GM23338 (cell line): Measurements from ENCODE around the gene GALM. TPM values are rescaled to one million over a fixed set of nuclear protein-coding genes. Genes with fewer than 3 reads are reported as not detected.
"Not testable (repeated sequence)": the region's sequence is repeated elsewhere in the genome, so short reads cannot be mapped to it uniquely, and the experiment has no call there.

Experiments
- ATAC-seq: fragments of 200-7000 bp; cut with Tn5 transposase; 3 replicates; pipeline ENCODE4 v1.9.1; 2020
- DNase-seq: peaks from one replicate; pipeline ENCODE4 v3.0.0-alpha.2; 2015; ENCODE audit warnings: low spot score
- H2AFZ ChIP-seq: fragments of 200-600 bp; sonication (generic); 2 replicates; pipeline ENCODE4 v1.8.0; 2016; ENCODE audit warnings: antibody characterized with exemption, mild to moderate bottlenecking, moderate library complexity
- H3F3A ChIP-seq: fragments of 200-600 bp; sonication (generic); replicated peaks from 2 replicates; pipeline ENCODE4 v1.8.0; 2017; ENCODE audit warnings: antibody characterized with exemption, mixed run types, low read depth
- H3K27ac ChIP-seq: fragments of 200-600 bp; sonication (generic); 2 replicates; pipeline ENCODE4 v1.6.1; 2016; ENCODE audit warnings: low read depth
- H3K27me3 ChIP-seq: fragments of 200-600 bp; sonication (generic); 2 replicates; pipeline ENCODE4 v1.8.0; 2016; ENCODE audit warnings: mild to moderate bottlenecking, mixed run types, moderate library complexity; ENCODE audit not compliant: insufficient read depth
- H3K36me3 ChIP-seq: fragments of 200-600 bp; sonication (generic); 2 replicates; pipeline ENCODE4 v1.8.0; 2016; ENCODE audit warnings: mild to moderate bottlenecking; ENCODE audit not compliant: insufficient read depth
- H3K4me1 ChIP-seq: fragments of 200-600 bp; sonication (generic); 2 replicates; pipeline ENCODE4 v1.8.0; 2016; ENCODE audit warnings: mild to moderate bottlenecking, moderate library complexity; ENCODE audit not compliant: insufficient read depth
- H3K4me2 ChIP-seq: fragments of 200-600 bp; sonication (generic); 2 replicates; pipeline ENCODE4 v1.7.1; 2017; ENCODE audit warnings: mixed run types
- H3K4me3 ChIP-seq: fragments of 200-600 bp; sonication (generic); 2 replicates; pipeline ENCODE4 v1.6.1; 2016; ENCODE audit warnings: mixed run types
- H3K79me2 ChIP-seq: fragments of 200-600 bp; sonication (generic); replicated peaks from 2 replicates; pipeline ENCODE4 v1.8.0; 2017; ENCODE audit warnings: mild to moderate bottlenecking; ENCODE audit not compliant: insufficient read depth
- H3K9me2 ChIP-seq: fragments of 200-600 bp; sonication (generic); 2 replicates; pipeline ENCODE4 v1.8.0; 2017; ENCODE audit not compliant: insufficient read depth
- H4K20me1 ChIP-seq: fragments of 200-600 bp; sonication (generic); replicated peaks from 2 replicates; pipeline ENCODE4 v1.8.0; 2017; ENCODE audit warnings: mild to moderate bottlenecking; ENCODE audit not compliant: insufficient read depth
- H3K27ac Mint-ChIP-seq: 2 replicates; pipeline ENCODE4 v1.8.0; 2020; ENCODE audit warnings: inconsistent platforms, mild to moderate bottlenecking, moderate library complexity, mixed read lengths
- H3K27me3 Mint-ChIP-seq: 3 replicates; pipeline ENCODE4 v1.8.0; 2022; ENCODE audit warnings: low read depth, mild to moderate bottlenecking, moderate library complexity, mixed read lengths, inconsistent platforms; ENCODE audit not compliant: insufficient read depth, poor library complexity
- H3K36me3 Mint-ChIP-seq: 3 replicates; pipeline ENCODE4 v1.8.0; 2021; ENCODE audit warnings: low read depth, mild to moderate bottlenecking, inconsistent platforms, moderate library complexity, mixed read lengths
- H3K4me1 Mint-ChIP-seq: 3 replicates; pipeline ENCODE4 v1.8.0; 2020; ENCODE audit warnings: mild to moderate bottlenecking, inconsistent platforms, mixed read lengths
- H3K4me3 Mint-ChIP-seq: 3 replicates; pipeline ENCODE4 v1.8.0; 2021; ENCODE audit warnings: moderate library complexity, mild to moderate bottlenecking, inconsistent platforms, mixed read lengths
- H3K9me3 Mint-ChIP-seq: 3 replicates; pipeline ENCODE4 v1.8.0; 2020; ENCODE audit warnings: moderate library complexity, mild to moderate bottlenecking, inconsistent platforms, mixed read lengths
- EZH2 ChIP-seq: fragments of 200-600 bp; sonication (generic); IDR thresholded peaks from one replicate; pipeline ENCODE4 v1.8.0; 2017; ENCODE audit warnings: antibody characterized with exemption, mild to moderate bottlenecking, low read depth; ENCODE audit not compliant: unreplicated experiment
- JUNB ChIP-seq: IDR thresholded peaks from one replicate; pipeline ENCODE4 v1.6.1; 2016; ENCODE audit warnings: antibody characterized with exemption; ENCODE audit not compliant: unreplicated experiment
- NANOG ChIP-seq: IDR thresholded peaks from 2 replicates; pipeline ENCODE4 v1.6.1; 2016; ENCODE audit warnings: antibody characterized with exemption, borderline replicate concordance
- POLR2AphosphoS5 ChIP-seq: IDR thresholded peaks from 2 replicates; pipeline ENCODE4 v1.6.1; 2016; ENCODE audit warnings: antibody characterized with exemption, low read depth
- ZNF114 ChIP-seq: fragments of 250-450 bp; sonication (Bioruptor Pico); IDR thresholded peaks from 2 replicates; pipeline ENCODE4 v1.5.0; 2020; ENCODE audit warnings: mild to moderate bottlenecking, moderate library complexity
- polyA plus RNA-seq: library from polyadenylated mRNA; unstranded; fragments of >200 nt; fragmentation: Nextera tagmentation; extraction: Ambion mirVana; gene quantifications from 2 replicates; pipeline ENCODE4 v1.2.1, GENCODE V29; 2016
- total RNA-seq: library from RNA; depleted of rRNA; stranded (reverse); fragments of >200 nt; shearing (Covaris generic); gene quantifications from 2 replicates; pipeline ENCODE4 v1.2.3, GENCODE V29; 2014
- TF ChIP-seq, protein P1 (sequence below), 2 experiments: fragments of 200-600 bp in 1 of 2; sonication (generic) in 1 of 2; conservative IDR thresholded peaks; 2 replicates each; pipeline versions ENCODE4 v1.5.1 to v1.6.1; 2016 to 2017; ENCODE audit warnings: antibody characterized with exemption in 2 of 2, low read depth in 2 of 2, mild to moderate bottlenecking in 2 of 2, moderate library complexity in 1 of 2
- TF ChIP-seq, protein P2 (sequence below): IDR thresholded peaks from one replicate; pipeline ENCODE4 v1.6.1; 2018; ENCODE audit warnings: antibody characterized with exemption; ENCODE audit not compliant: unreplicated experiment

The GALM gene
- total and polyA plus RNA-seq, 2 experiments from 2014 or later: 9.3 to 21.6 TPM

DNA sequence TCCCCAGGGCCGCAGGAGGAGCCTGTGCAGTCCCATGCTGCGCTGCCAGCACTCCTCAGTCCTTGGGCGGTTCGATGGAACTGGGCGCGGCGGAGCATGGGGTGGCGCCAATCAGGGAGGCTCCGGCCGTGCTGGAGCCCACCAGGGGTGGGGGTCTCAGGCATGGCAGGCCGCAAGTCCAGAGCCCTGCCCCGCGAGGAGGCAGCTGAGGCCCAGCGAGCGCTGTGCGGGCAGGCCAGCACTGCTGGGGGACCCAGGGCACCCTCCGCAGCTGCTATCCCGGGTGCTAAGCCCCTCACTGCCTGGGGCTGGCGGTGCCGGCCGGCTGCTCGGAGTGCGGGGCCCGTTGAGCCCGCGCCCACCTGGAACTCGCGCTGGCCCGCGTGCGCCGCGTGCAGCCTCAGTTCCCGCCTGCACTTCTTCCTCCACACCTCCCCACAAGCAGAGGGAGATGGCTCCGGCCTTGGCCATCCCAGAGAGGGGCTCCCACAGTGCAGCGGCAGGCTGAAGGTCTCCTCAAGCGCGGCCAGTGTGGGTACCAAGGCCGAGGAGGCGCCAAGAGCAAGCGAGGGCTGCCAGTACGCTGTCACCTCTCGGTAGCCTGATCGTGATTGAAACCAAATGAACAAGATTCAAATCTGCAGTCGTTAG, 22.8 kb upstream of the GALM start:
- peaks cover 20% of the 10 kb centered on the region for H3K9me3 Mint-ChIP-seq
- Histone ChIP-seq H3K4me1 (no peaks in the 10 kb centered on the region), H3K27me3 (no peaks in the 10 kb centered on the region), H3K4me3 (no peak overlapping the region), H3K36me3 (no peaks in the 10 kb centered on the region), H3K9me2 (no peaks in the 10 kb centered on the region), H3F3A (no peaks in the 10 kb centered on the region), H3K4me2 (no peak overlapping the region), H4K20me1 (no peaks in the 10 kb centered on the region), H3K79me2 (no peaks in the 10 kb centered on the region), H2AFZ (no peak overlapping the region), H3K27ac (no peak overlapping the region)
- H3K36me3 Mint-ChIP-seq: peaks cover 15% of the 10 kb centered on the region
- peaks cover 5% of the 10 kb centered on the region for H3K27me3 Mint-ChIP-seq
- no peak overlapping the region for H3K27ac Mint-ChIP-seq
- no peak overlapping the region for H3K4me3 Mint-ChIP-seq
- no peak for DNase-seq
- ATAC-seq: no peak
- TF ChIP-seq POLR2AphosphoS5: no peak
- H3K4me1 Mint-ChIP-seq: no peaks in the 10 kb centered on the region

DNA sequence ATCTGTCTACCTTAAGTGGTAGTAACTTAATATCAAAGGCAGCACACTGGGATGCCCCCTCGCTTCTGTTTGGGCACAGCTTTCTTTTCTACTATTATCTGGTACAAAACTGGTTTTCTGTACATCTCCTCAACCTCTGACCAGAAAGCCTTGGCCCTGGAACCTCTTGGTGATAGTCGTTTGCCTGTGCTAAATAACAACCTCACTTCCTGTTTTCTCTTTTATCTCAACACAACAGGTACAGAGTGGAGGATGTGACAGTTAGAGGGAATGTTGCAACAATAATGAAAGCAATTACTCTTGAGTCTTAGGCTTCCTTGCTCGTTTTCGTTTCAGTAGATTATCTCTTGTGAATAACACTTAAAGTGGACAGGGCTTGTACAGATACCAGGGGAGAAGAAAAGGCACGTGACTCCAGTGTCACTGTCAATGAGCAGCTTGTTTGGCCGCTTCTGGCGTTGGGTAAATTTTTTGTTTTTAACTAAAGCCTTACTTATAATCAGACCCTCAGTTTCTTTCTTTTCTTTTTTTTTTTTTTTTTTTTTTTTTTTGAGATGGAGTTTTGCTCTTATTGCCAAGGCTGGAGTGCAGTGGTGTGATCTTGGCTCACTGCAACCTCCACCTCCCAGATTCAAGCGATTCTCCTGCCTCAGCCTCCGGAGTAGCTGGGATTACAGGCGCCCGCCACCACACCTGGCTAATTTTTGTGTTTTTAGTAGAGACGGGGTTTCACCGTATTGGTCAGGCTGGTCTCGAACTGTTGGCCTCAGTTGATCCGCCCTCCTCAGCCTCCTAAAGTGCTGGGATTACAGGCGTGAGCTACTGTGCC, 22.0 kb upstream of the GALM start:
- H3K4me1 Mint-ChIP-seq, H2AFZ ChIP-seq, H3K27me3 ChIP-seq, H3K4me2 ChIP-seq, H3K4me1 ChIP-seq, H3K27ac Mint-ChIP-seq, DNase-seq, H3K27ac ChIP-seq, H3K4me3 Mint-ChIP-seq, H3F3A ChIP-seq, H4K20me1 ChIP-seq, H3K27me3 Mint-ChIP-seq, H3K9me2 ChIP-seq, ATAC-seq, H3K4me3 ChIP-seq, H3K79me2 ChIP-seq, H3K36me3 ChIP-seq: not testable (repeated sequence)
- H3K9me3 Mint-ChIP-seq: peaks cover 20% of the 10 kb centered on the region
- H3K36me3 Mint-ChIP-seq: peaks cover 15% of the 10 kb centered on the region

DNA sequence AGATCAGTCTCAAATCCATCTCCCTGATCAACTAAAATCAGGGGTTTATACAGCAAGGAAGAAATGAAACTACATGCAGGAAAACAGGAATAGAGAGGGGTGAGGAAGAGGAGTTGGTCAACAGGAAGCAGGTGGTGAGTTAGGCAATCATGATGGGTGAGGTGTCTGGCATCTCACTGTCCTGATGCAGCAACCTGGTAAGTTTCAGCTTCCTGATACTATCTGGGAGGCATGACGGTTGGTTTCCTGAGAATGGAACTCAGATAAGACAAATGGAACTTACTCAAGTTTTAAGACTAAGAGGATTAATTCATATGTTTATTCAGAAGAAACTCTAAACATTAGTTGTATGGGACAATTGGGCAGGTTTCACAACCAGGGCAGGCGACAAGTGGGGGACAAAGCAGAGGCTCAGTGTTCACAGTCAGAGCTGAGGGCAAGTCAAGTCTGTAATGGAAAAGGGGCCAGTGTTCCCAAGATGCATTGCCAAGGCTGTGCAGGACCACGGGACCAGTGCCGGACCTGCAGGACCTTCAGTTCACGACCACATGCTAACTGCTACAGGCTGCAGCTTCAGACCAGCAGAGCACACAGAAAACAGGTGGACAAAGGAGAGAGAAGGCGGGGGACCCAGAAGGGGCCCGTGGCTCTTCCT, 17.7 kb upstream of the GALM start:
- H3K9me2 ChIP-seq: no peaks in the 10 kb centered on the region
- no peak overlapping the region for H3K4me3 ChIP-seq
- H3K79me2 ChIP-seq: no peaks in the 10 kb centered on the region
- H3K9me3 Mint-ChIP-seq: peaks cover 10% of the 10 kb centered on the region
- no peaks in the 10 kb centered on the region for H3K4me1 Mint-ChIP-seq
- H3K27ac Mint-ChIP-seq: no peak overlapping the region
- TF ChIP-seq, protein P1, sequence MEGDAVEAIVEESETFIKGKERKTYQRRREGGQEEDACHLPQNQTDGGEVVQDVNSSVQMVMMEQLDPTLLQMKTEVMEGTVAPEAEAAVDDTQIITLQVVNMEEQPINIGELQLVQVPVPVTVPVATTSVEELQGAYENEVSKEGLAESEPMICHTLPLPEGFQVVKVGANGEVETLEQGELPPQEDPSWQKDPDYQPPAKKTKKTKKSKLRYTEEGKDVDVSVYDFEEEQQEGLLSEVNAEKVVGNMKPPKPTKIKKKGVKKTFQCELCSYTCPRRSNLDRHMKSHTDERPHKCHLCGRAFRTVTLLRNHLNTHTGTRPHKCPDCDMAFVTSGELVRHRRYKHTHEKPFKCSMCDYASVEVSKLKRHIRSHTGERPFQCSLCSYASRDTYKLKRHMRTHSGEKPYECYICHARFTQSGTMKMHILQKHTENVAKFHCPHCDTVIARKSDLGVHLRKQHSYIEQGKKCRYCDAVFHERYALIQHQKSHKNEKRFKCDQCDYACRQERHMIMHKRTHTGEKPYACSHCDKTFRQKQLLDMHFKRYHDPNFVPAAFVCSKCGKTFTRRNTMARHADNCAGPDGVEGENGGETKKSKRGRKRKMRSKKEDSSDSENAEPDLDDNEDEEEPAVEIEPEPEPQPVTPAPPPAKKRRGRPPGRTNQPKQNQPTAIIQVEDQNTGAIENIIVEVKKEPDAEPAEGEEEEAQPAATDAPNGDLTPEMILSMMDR (conservative IDR thresholded peaks at IDR 0.05; ENCODE audit: low read depth in 2 of 2): no peak
- TF ChIP-seq POLR2AphosphoS5 (no peak), JUNB (no peak), ZNF114 (CRISPR knock-in tag) (no peak), EZH2 (no peak), NANOG (no peak)
- TF ChIP-seq, protein P2, sequence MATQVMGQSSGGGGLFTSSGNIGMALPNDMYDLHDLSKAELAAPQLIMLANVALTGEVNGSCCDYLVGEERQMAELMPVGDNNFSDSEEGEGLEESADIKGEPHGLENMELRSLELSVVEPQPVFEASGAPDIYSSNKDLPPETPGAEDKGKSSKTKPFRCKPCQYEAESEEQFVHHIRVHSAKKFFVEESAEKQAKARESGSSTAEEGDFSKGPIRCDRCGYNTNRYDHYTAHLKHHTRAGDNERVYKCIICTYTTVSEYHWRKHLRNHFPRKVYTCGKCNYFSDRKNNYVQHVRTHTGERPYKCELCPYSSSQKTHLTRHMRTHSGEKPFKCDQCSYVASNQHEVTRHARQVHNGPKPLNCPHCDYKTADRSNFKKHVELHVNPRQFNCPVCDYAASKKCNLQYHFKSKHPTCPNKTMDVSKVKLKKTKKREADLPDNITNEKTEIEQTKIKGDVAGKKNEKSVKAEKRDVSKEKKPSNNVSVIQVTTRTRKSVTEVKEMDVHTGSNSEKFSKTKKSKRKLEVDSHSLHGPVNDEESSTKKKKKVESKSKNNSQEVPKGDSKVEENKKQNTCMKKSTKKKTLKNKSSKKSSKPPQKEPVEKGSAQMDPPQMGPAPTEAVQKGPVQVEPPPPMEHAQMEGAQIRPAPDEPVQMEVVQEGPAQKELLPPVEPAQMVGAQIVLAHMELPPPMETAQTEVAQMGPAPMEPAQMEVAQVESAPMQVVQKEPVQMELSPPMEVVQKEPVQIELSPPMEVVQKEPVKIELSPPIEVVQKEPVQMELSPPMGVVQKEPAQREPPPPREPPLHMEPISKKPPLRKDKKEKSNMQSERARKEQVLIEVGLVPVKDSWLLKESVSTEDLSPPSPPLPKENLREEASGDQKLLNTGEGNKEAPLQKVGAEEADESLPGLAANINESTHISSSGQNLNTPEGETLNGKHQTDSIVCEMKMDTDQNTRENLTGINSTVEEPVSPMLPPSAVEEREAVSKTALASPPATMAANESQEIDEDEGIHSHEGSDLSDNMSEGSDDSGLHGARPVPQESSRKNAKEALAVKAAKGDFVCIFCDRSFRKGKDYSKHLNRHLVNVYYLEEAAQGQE: no peak
- H3F3A ChIP-seq: no peaks in the 10 kb centered on the region
- H3K4me1 ChIP-seq: no peaks in the 10 kb centered on the region
- H3K36me3 Mint-ChIP-seq: peaks cover 9% of the 10 kb centered on the region; the same call in 2 of the 3 replicates
- H2AFZ ChIP-seq: no peak overlapping the region
- no peak overlapping the region for H3K4me3 Mint-ChIP-seq
- ATAC-seq (no peak), DNase-seq (no peak)
- H3K27me3 ChIP-seq: no peaks in the 10 kb centered on the region
- H3K4me2 ChIP-seq: no peak overlapping the region
- no peak overlapping the region for H3K27ac ChIP-seq
- H4K20me1 ChIP-seq: no peaks in the 10 kb centered on the region
- peaks cover 4% of the 10 kb centered on the region for H3K27me3 Mint-ChIP-seq
- H3K36me3 ChIP-seq: no peaks in the 10 kb centered on the region
